Right atrium auricular region (tissue), 2 donors: Measurements from ENCODE around the gene FKRP. TPM values are rescaled to one million over a fixed set of nuclear protein-coding genes. Genes with fewer than 3 reads are reported as not detected.

Source experiments
- DNase-seq: peaks from one replicate; pipeline ENCODE4 v3.0.0-alpha.2; 2019; ENCODE audit warnings: low spot score
- H3K27ac ChIP-seq, 2 donors: fragments of 200-600 bp; sonication (generic); 1 replicate in 1 of 2; 2 replicates in 1 of 2; pipeline ENCODE4 v1.5.1; 2016 to 2019
- H3K27me3 ChIP-seq, 2 donors: fragments of 200-600 bp; sonication (generic); one replicate each; pipeline versions ENCODE4 v1.5.1 to v1.6.0; 2017 to 2019
- H3K36me3 ChIP-seq: fragments of 200-600 bp; sonication (generic); one replicate; pipeline ENCODE4 v1.5.1; 2016
- H3K4me1 ChIP-seq, 2 donors: fragments of 200-600 bp; sonication (generic); one replicate each; pipeline versions ENCODE4 v1.5.1 to v1.6.0; 2017 to 2019
- H3K4me3 ChIP-seq, 2 donors: fragments of 200-600 bp; sonication (generic); 1 replicate in 1 of 2; 2 replicates in 1 of 2; pipeline ENCODE4 v1.5.1; 2017 to 2019; ENCODE audit warnings: mild to moderate bottlenecking in 1 of 2, moderate library complexity in 1 of 2
- H3K9me3 ChIP-seq, 2 donors: fragments of 200-600 bp; sonication (generic); one replicate each; pipeline ENCODE4 v1.5.1; 2019
- CTCF ChIP-seq, 2 donors: fragments of 200-600 bp; sonication (generic); IDR thresholded peaks; one replicate each; pipeline ENCODE4 v1.5.1; 2019; ENCODE audit warnings: antibody characterized with exemption in 2 of 2
- total RNA-seq, 2 donors: library from RNA; depleted of rRNA; stranded (reverse); fragments of >200 nt; gene quantifications; one replicate each; pipeline ENCODE4 v1.1.0, GENCODE V29; 2016

Gene FKRP
- total RNA-seq, 2 donors from 2014 or later: 20.3 to 23.8 TPM

GRCh38 chr19:46745030-46745429 is 827 bp upstream of the FKRP start:
- Histone ChIP-seq H3K27me3 (no peaks in the 10 kb centered on the region), H3K36me3 (no peaks in the 10 kb centered on the region), H3K4me1 (peaks cover 0 to 60% of the 10 kb centered on the region in 2 donors), H3K4me3 (peak overlapping the region; percentile 98 to 99), H3K9me3 (no peaks in the 10 kb centered on the region), H3K27ac (peak overlapping the region in 1 of 2 donors; percentile 97)
- no peak for TF ChIP-seq CTCF (IDR thresholded peaks at IDR 0.05)
- no peak for DNase-seq

GRCh38 chr19:46746281-46747057 is 612 bp downstream of the FKRP start, which contains the start of gene STRN4:
Gene STRN4 (minus strand): TSS chr19:46746450. CDS start chr19:46746430, 20 bp downstream.
- peaks cover 6% of the 10 kb centered on the region for H3K36me3 ChIP-seq
- no peaks in the 10 kb centered on the region for H3K9me3 ChIP-seq
- H3K4me3 ChIP-seq: peak within 1 kb of the TSS; percentile 98 to 99
- H3K27ac ChIP-seq: peak within 1 kb of the TSS; percentile 94 to 97
- peaks cover 0 to 46% of the 10 kb centered on the region in 2 donors for H3K4me1 ChIP-seq
- DNase-seq: no peak
- no peak for TF ChIP-seq CTCF (IDR thresholded peaks at IDR 0.05)
- no peaks in the 10 kb centered on the region for H3K27me3 ChIP-seq

GRCh38 chr19:46748325-46749109 is 2.7 kb downstream of the FKRP start:
- Histone ChIP-seq H3K4me3 (no peak overlapping the region), H3K27me3 (no peaks in the 10 kb centered on the region), H3K27ac (no peak overlapping the region), H3K36me3 (peaks cover 20% of the 10 kb centered on the region), H3K9me3 (no peaks in the 10 kb centered on the region), H3K4me1 (peaks cover 0 to 30% of the 10 kb centered on the region in 2 donors)
- DNase-seq: no peak
- TF ChIP-seq CTCF (IDR thresholded peaks at IDR 0.05): peak; percentile 70 to 80

GRCh38 chr19:46753420-46754155 is 7.7 kb downstream of the FKRP start:
- peaks cover 0 to 10% of the 10 kb centered on the region in 2 donors for H3K4me1 ChIP-seq
- TF ChIP-seq CTCF (IDR thresholded peaks at IDR 0.05): peak; percentile 24 to 64
- no peaks in the 10 kb centered on the region for H3K27me3 ChIP-seq
- peaks cover 24% of the 10 kb centered on the region for H3K36me3 ChIP-seq
- no peaks in the 10 kb centered on the region for H3K9me3 ChIP-seq
- no peak for DNase-seq
- no peak overlapping the region for H3K27ac ChIP-seq
- no peak overlapping the region for H3K4me3 ChIP-seq

GRCh38 chr19:46755077-46755852 is 9.4 kb downstream of the FKRP start:
- Histone ChIP-seq H3K27ac (peak overlapping the region in 1 of 2 donors; percentile 4), H3K4me3 (no peak overlapping the region), H3K4me1 (peaks cover 0 to 21% of the 10 kb centered on the region in 2 donors), H3K27me3 (no peaks in the 10 kb centered on the region), H3K9me3 (no peaks in the 10 kb centered on the region), H3K36me3 (peaks cover 24% of the 10 kb centered on the region)
- no peak for TF ChIP-seq CTCF (IDR thresholded peaks at IDR 0.05)
- no peak for DNase-seq
